ENCODE results near the gene TCEAL5.
"Not testable (repeated sequence)": the region's sequence is repeated elsewhere in the genome, so short reads cannot be mapped to it uniquely, and the experiment has no call there.

TCEAL5 gene, protein sequence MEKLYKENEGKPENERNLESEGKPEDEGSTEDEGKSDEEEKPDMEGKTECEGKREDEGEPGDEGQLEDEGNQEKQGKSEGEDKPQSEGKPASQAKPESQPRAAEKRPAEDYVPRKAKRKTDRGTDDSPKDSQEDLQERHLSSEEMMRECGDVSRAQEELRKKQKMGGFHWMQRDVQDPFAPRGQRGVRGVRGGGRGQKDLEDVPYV

DNA sequence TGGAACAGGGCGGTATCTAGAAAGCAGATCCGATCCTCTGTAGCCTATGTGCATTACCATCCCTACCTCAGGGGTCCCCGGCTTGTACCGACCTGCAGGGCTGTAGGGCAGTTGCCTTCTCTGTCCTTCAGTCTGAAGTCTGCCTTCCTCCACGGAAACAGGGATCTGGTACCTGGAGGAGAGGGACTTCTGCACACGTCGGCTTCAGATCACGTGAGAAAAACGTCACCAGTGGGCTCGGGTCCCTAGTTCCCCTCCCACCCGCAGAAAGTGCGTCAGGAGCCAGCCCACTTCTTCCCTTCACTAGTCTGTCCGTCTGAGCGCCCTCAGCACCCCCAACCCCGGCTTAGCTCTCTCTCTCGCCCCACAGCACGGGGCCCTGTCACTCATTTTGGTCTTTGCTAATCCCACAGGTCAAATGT is at the start of gene TCEAL5:
Gene TCEAL5 (minus strand): TSS at position 170 of the 422 bp plus-strand sequence. CDS start 2,187 bp downstream, outside the sequence.
- DNase-seq (ENCODE audit: low read depth), result no peak

GRCh38 chrX:103311399-103311780 is 34.8 kb upstream of the TCEAL5 start:
- DNase-seq (ENCODE audit: low read depth), result no peak

DNA sequence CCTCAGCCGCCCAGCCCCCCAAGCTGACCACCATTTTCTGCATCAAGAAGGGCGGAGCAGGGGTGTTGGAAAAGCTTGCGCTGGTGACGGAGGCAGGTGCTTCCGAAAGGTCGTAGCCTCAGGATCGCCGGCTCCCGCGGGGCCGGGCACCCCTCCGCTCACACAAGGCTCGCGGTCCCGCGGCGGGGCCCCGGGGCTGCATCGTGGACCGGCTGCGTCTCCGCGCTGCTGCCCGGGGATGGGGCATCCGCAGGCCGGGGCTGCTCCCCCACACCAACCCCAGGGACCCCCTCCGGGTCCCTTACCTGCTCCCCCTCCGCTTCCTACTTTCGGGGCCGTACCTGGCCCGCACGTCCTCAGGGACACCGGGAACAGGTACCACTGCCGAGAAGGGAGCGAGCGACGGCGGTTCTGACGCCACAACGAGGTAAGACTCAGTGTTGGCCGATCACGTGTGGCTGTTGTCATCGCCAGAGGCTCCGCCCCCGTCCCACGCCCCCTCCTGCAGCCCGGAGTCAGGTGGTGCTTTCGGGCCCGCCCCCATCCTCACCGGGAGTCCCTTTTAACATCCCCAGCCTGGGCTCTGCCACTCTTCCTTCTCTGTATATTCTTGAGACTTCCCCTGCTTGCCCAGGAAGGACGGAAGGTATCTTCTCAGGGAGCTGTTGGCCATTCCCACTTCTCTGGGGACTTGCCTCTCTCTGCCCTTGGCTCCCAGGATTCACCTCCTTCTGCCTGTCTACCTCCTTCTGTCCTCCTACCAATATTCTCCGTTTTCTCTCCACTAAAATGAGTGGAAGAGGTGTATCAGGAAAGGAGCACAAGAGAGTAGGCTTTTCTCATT is 34.2 kb upstream of the TCEAL5 start, which contains the start of gene BEX2:
Gene BEX2 (minus strand): TSS at position 436 of the 844 bp plus-strand sequence. CDS start 1,014 bp downstream, outside the sequence.
- DNase-seq (ENCODE audit: low read depth), result no peak

GRCh38 chrX:103309860-103310554 is 33.5 kb upstream of the TCEAL5 start:
- no peak for DNase-seq (ENCODE audit: low read depth)

DNA sequence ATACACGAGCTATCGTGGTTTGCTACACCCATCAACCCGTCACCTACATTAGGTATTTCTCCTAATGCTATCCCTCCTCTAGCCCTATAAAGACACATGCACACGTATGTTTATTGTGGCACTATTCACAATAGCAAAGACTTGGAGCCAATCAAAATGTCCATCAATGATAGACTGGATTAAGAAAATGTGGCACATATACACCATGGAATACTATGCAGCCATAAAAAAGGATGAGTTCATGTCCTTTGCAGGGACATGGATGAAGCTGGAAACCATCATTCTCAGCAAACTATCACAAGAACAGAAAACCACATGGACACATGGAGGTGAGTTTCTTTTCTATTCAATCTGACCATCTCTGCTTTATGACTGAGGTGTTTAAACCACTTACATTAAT is 29.1 kb upstream of the TCEAL5 start:
- DNase-seq (ENCODE audit: low read depth), result not testable (repeated sequence)

- DNase-seq (ENCODE audit: low read depth), result no peak
These were observed 28.2 kb upstream of the TCEAL5 start for GRCh38 chrX:103304705-103305104.

DNA sequence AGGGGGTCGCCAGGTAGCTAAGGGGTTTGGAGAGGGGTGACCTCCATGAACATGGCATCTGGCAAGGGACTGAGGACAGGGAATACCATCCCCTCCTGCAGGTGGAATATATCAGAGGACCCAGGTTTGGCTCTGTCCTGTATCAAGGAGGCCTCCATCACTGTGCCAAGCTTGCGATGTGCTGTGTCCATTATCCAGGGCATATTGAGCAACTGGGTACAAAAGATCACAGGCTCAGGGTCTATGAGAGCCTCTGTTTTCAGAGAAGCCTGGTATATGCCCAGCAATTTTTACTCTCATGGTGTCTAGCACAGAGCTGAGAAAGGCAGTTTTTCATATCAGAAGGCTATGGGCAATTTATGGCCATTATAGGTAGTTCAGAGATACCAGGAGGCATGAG is 16.6 kb upstream of the TCEAL5 start:
- no peak for DNase-seq (ENCODE audit: low read depth)

GRCh38 chrX:103279624-103280023 is 3.1 kb upstream of the TCEAL5 start:
- DNase-seq (ENCODE audit: low read depth), result no peak

DNA sequence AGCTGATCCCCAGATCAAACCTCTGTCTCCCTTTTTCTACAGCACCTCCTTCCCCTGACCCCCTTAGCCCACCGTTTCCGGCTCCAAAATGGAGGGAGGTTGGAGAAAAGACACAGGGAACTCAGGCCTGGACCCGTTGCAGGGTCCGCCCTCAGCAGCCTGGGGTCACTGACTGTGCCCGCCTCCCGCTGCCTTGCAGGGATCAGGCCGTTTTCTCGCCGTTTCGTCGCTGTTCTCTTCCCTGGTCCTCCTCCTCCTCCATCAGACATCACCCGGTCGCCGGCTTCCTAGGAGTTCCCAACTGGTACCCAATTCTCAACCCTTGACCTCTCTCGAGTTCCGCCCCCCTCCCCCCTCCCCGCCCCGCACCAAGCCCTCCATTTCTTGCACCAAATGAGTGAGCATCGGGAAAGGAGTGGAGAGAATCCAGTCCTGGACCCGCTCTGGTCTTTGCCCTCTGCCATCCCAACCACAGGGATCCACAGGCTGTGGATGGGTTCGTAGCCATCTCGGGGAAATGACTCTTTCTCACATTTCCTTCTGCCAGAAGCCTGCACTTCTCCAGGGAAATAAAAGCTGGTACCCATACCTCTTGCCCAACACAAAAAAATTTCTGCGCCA is 493 bp downstream of the TCEAL5 start:
- no peak for DNase-seq (ENCODE audit: low read depth)

DNA sequence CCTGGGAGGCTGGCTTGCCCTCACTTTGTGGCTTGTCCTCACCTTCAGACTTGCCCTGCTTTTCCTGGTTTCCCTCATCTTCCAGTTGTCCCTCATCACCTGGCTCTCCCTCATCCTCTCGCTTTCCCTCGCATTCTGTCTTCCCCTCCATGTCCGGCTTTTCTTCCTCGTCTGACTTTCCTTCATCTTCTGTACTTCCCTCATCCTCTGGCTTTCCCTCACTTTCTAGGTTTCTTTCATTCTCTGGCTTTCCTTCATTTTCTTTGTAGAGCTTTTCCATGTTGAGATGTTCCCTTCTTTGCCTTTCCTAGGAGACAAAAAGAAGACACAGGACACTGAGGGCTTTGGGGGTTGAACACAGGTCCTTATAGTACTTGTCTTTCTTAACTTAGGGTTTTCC is 2.3 kb downstream of the TCEAL5 start:
- DNase-seq (ENCODE audit: low read depth), result no peak

- DNase-seq (ENCODE audit: low read depth), result no peak
These were observed 18.3 kb downstream of the TCEAL5 start for GRCh38 chrX:103258275-103258674.

DNA sequence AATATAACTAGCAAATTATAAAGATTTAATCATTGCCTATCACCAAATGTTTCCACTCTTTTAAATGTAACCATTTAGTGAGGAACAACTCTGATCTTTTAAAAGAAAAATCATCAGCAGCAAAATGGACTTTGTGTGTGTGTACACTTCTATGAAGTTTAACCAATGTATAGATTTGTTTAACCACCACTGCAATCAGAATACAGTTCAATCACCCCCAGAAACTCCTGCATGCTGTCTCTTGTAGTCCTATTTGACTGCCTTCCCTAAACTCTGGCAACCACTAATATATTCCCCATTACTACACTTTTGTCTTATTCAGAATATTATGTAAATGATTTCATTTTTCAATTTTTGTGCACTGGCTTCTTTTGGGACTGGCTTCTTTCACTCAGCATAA is 19.9 kb downstream of the TCEAL5 start:
- no peak for DNase-seq (ENCODE audit: low read depth)

- no peak for DNase-seq (ENCODE audit: low read depth)
These were observed 21.5 kb downstream of the TCEAL5 start, which contains the start of gene TCEAL8 for GRCh38 chrX:103254921-103255493. Gene TCEAL8, minus strand, starts transcription at chrX:103255155. Its CDS starts 1,176 bp downstream, at chrX:103253979.

- no peak for DNase-seq (ENCODE audit: low read depth)
These were observed 22.3 kb downstream of the TCEAL5 start for GRCh38 chrX:103254171-103254824.

GRCh38 chrX:103253608-103254007 is 22.9 kb downstream of the TCEAL5 start:
- no peak for DNase-seq (ENCODE audit: low read depth)

DNA sequence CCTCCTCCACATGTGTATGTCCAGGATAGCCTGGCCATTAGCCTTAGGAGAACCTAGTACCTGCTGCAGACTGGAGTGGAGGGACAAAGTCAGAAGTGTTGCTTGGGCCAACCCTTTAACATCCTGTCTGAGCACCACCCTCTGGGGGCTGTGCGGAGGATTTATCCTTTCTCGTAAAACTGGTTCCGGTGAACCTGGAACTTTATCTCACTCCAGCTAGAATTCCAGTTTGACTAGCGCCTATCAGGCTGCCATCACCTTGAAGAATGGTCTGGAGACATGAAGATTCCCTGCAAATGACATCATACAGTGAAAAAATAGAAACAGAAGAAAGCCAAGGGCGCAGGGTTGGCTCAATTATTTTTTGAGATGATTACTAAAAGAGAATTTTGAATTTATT is 25.6 kb downstream of the TCEAL5 start:
- no peak for DNase-seq (ENCODE audit: low read depth)

DNA sequence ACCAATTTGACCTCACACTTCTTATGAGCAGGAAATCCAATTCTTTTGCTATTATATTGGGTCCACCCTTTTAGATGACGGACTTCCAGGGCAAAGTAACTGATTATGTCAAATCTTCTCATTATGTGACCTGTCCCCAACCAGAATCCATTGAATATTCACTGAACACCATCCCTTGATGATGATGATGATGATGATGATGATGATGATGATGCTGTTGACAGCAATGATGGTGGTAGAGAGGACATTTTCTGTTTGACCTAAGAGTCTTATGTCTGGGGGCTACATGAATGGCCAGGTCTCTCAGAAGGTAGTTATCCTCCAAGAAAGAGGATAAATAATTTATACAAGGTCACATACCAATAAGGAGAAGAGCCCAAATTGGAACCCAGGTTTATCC is 26.7 kb downstream of the TCEAL5 start:
- DNase-seq (ENCODE audit: low read depth), result no peak

- DNase-seq (ENCODE audit: low read depth), result no peak
These were observed 28.0 kb downstream of the TCEAL5 start for GRCh38 chrX:103248553-103248952.

DNA sequence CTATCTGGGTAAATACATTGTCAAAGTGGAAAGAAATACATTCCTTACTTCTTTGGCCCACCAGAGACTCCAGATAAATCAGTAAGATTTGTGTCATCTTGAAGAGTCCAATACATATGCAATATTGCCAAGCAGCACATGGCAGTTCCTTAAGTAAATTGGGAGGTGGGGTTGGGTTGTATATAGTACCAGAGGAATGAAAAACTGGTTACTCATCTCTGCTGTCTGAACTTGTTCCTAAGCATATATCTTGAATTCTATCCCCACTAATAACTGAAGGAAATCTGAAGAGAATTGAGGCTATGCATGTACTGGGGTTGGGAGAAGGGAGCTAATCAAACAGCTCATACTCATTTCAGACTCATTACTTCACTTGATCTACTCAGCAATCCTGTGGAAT is 36.4 kb downstream of the TCEAL5 start:
- DNase-seq (ENCODE audit: low read depth), result no peak

DNA sequence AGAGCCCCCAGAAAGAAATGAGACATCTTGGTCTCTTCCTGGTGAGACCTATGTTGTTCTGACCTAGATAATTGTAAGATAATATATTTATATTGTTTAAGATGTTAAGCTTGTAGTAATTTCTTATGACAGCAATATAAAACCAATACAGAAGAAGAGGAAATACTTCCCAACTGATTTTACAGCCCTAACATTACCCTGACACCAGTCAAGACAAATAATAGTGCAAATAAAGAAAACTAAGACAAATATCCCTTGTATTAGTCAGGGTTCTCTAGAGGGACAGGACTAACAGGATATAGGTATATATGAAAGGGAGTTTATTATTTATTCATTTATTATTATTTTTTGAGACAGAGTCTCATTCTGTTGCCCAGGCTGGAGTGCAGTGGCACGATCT is 40.3 kb downstream of the TCEAL5 start:
- DNase-seq (ENCODE audit: low read depth), result no peak

DNA sequence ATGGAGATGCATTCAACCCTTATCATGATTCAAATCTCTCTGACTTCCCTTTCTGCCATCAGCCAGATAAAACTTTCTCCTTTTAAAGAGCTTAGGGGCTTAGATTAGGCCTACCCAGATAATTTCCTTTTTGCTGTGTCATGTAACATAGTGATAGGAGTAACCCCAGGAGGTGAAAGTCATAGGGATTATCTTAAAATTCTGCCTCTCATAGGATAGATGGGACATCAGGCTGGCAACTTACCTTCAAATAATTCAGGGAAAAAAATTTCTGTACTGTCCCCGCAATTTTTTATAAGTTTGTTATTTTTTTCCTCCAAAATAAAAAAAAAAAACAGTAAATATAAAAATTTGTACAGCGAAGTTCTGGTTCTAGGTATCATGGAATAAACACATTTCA is 40.9 kb downstream of the TCEAL5 start:
- DNase-seq (ENCODE audit: low read depth), result not testable (repeated sequence)
